HepG2 (cell line): ENCODE measurements around the gene HIRA. TPM values are rescaled to one million over a fixed set of nuclear protein-coding genes. Genes with fewer than 3 reads are reported as not detected.

Experiments used
- HES4 ChIP-seq: sonication (generic); formaldehyde crosslinking; IDR thresholded peaks from 2 replicates; pipeline ENCODE4 v1.9.0; 2021; ENCODE audit warnings: mild to moderate bottlenecking, missing genetic modification reagents, borderline replicate concordance
- MTF2 ChIP-seq: sonication (generic); formaldehyde crosslinking; IDR thresholded peaks from 2 replicates; pipeline ENCODE4 v1.5.0; 2020; ENCODE audit warnings: missing genetic modification reagents, borderline replicate concordance
- RAD21 ChIP-seq: fragments of 450-650 bp; formaldehyde crosslinking; IDR thresholded peaks from 2 replicates; pipeline ENCODE4 v1.5.0; 2020; ENCODE audit warnings: mild to moderate bottlenecking
- STAG1 ChIP-seq: sonication (generic); formaldehyde crosslinking; IDR thresholded peaks from 2 replicates; pipeline ENCODE4 v1.4.0; 2020; ENCODE audit warnings: missing genetic modification reagents
- ZEB1 ChIP-seq: IDR thresholded peaks from 2 replicates; pipeline ENCODE4 v1.6.1; 2012; ENCODE audit warnings: mild to moderate bottlenecking, low read depth, inconsistent platforms; ENCODE audit not compliant: insufficient replicate concordance
- ZNF296 ChIP-seq: sonication (generic); formaldehyde crosslinking; conservative IDR thresholded peaks from 2 replicates; pipeline ENCODE4 v1.5.0; 2020; ENCODE audit warnings: mild to moderate bottlenecking, missing genetic modification reagents
- ZNF670 ChIP-seq: sonication (generic); formaldehyde crosslinking; IDR thresholded peaks from 2 replicates; pipeline ENCODE4 v1.8.0; 2022; ENCODE audit warnings: mild to moderate bottlenecking, missing genetic modification reagents, borderline replicate concordance
- polyA plus RNA-seq, 8 experiments: library from polyadenylated mRNA; depleted of rRNA in 3 of 8; stranded (reverse) in 7 of 8; unstranded in 1 of 8; fragments of >200 nt; fragmentation: Illumina TruSeq in 4 of 8; extraction: Trizol in 4 of 8; gene quantifications; 2 replicates each; pipeline versions ENCODE4 v1.2.1 to v1.2.3, GENCODE V29; 2011 to 2016; ENCODE audit warnings: low read depth in 4 of 8, missing spikeins in 1 of 8, mixed read lengths in 1 of 8; ENCODE audit not compliant: insufficient read depth in 1 of 8
- total RNA-seq, 5 experiments: library from RNA; depleted of rRNA; stranded (reverse); fragments of >200 nt; fragmentation: Illumina TruSeq; extraction: Trizol; gene quantifications; 2 replicates each; pipeline ENCODE4 v1.2.3, GENCODE V29; 2016; ENCODE audit warnings: low read depth in 1 of 5
- TF ChIP-seq, protein P1 (sequence below): sonication (generic); formaldehyde crosslinking; conservative IDR thresholded peaks from 2 replicates; pipeline ENCODE4 v1.4.0; 2020; ENCODE audit warnings: missing genetic modification reagents
- TF ChIP-seq, protein P2 (sequence below): sonication (generic); formaldehyde crosslinking; IDR thresholded peaks from 2 replicates; pipeline ENCODE4 v1.4.0; 2020; ENCODE audit warnings: missing genetic modification reagents
- TF ChIP-seq, protein P3 (sequence below): IDR thresholded peaks from 2 replicates; pipeline ENCODE4 v1.6.1; 2016; ENCODE audit warnings: mild to moderate bottlenecking, missing biosample characterization, missing genetic modification reagents
- TF ChIP-seq, protein P4 (sequence below): fragments of 450-650 bp; IDR thresholded peaks from 2 replicates; pipeline ENCODE4 v1.6.1; 2017; ENCODE audit warnings: mild to moderate bottlenecking
- TF ChIP-seq, protein P5 (sequence below): sonication (generic); formaldehyde crosslinking; IDR thresholded peaks from 2 replicates; pipeline ENCODE4 v1.5.1; 2020; ENCODE audit warnings: mild to moderate bottlenecking, missing genetic modification reagents
- TF ChIP-seq, protein P6 (sequence below): sonication (generic); formaldehyde crosslinking; IDR thresholded peaks from 2 replicates; pipeline ENCODE4 v1.8.0; 2022; ENCODE audit warnings: mild to moderate bottlenecking, missing genetic modification reagents; ENCODE audit not compliant: insufficient replicate concordance
- TF ChIP-seq, protein P7 (sequence below): sonication (generic); formaldehyde crosslinking; IDR thresholded peaks from 2 replicates; pipeline ENCODE4 v1.8.1; 2023; ENCODE audit warnings: mild to moderate bottlenecking, missing genetic modification reagents

The HIRA gene
- total and polyA plus RNA-seq, 2 of the 13 experiments (the other 11 are each of a cell fraction or from before 2014, with no cell fraction given), result 21.5 to 29.2 TPM

DNA sequence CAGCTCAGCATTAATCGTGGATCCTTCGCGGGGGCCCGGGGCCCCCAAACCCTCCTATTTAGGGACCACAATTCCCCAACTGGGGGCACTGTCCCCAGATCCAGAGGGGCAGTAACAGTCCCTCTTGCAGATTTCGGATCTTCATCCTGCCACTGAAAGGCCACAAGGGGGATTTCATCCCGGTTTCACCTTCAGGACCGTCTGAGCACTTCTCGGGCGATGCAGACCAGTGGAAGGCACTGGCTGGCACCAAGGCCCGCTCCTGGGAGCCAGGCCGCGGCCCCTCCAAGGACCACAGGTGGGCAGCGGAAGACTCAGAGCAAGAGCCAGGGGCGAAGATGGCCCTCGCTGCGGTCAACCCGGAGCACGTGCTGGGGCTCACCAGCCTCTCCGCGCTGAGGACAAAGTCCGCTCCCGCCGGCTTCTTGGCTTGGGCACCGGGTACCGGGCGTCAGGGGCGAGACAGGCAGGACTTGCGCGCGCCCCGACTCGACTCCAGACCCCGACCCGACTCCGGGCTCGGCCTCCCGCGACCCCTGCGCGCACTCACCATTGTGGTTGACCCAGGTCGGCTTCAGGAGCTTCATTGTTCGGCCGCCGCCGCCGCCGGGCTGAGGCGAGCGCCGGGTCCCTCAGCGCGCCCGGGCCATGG, 517 bp downstream of the HIRA start (continued):
- TF ChIP-seq, protein P1, sequence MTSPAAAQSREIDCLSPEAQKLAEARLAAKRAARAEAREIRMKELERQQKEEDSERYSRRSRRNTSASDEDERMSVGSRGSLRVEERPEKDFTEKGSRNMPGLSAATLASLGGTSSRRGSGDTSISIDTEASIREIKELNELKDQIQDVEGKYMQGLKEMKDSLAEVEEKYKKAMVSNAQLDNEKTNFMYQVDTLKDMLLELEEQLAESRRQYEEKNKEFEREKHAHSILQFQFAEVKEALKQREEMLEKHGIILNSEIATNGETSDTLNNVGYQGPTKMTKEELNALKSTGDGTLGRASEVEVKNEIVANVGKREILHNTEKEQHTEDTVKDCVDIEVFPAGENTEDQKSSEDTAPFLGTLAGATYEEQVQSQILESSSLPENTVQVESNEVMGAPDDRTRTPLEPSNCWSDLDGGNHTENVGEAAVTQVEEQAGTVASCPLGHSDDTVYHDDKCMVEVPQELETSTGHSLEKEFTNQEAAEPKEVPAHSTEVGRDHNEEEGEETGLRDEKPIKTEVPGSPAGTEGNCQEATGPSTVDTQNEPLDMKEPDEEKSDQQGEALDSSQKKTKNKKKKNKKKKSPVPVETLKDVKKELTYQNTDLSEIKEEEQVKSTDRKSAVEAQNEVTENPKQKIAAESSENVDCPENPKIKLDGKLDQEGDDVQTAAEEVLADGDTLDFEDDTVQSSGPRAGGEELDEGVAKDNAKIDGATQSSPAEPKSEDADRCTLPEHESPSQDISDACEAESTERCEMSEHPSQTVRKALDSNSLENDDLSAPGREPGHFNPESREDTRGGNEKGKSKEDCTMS (CRISPR knock-in tag), result no peak
- TF ChIP-seq, protein P2, sequence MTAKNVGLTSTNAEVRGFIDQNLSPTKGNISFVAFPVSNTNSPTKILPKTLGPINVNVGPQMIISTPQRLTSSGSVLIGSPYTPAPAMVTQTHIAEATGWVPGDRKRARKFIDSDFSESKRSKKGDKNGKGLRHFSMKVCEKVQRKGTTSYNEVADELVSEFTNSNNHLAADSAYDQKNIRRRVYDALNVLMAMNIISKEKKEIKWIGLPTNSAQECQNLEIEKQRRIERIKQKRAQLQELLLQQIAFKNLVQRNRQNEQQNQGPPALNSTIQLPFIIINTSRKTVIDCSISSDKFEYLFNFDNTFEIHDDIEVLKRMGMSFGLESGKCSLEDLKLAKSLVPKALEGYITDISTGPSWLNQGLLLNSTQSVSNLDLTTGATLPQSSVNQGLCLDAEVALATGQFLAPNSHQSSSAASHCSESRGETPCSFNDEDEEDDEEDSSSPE (CRISPR knock-in tag), result peak; percentile 60
- TF ChIP-seq MTF2 (CRISPR knock-in tag) (no peak), ZNF670 (CRISPR knock-in tag) (0 out of 2 replicates have a peak, but pooled peaks have one; percentile 66), HES4 (CRISPR knock-in tag) (peak; percentile 86), RAD21 (CRISPR knock-in tag) (peak; percentile 17; the same call in 1 of the 2 replicates), ZNF296 (CRISPR knock-in tag) (0 out of 2 replicates have a peak, but pooled peaks have one; percentile 51), STAG1 (CRISPR knock-in tag) (no peak), ZEB1 (peak; percentile 3)
- TF ChIP-seq, protein P3, sequence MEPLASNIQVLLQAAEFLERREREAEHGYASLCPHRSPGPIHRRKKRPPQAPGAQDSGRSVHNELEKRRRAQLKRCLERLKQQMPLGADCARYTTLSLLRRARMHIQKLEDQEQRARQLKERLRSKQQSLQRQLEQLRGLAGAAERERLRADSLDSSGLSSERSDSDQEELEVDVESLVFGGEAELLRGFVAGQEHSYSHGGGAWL, result peak; percentile 35
- TF ChIP-seq, protein P4, sequence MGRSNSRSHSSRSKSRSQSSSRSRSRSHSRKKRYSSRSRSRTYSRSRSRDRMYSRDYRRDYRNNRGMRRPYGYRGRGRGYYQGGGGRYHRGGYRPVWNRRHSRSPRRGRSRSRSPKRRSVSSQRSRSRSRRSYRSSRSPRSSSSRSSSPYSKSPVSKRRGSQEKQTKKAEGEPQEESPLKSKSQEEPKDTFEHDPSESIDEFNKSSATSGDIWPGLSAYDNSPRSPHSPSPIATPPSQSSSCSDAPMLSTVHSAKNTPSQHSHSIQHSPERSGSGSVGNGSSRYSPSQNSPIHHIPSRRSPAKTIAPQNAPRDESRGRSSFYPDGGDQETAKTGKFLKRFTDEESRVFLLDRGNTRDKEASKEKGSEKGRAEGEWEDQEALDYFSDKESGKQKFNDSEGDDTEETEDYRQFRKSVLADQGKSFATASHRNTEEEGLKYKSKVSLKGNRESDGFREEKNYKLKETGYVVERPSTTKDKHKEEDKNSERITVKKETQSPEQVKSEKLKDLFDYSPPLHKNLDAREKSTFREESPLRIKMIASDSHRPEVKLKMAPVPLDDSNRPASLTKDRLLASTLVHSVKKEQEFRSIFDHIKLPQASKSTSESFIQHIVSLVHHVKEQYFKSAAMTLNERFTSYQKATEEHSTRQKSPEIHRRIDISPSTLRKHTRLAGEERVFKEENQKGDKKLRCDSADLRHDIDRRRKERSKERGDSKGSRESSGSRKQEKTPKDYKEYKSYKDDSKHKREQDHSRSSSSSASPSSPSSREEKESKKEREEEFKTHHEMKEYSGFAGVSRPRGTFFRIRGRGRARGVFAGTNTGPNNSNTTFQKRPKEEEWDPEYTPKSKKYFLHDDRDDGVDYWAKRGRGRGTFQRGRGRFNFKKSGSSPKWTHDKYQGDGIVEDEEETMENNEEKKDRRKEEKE, result no peak
- TF ChIP-seq, protein P5, sequence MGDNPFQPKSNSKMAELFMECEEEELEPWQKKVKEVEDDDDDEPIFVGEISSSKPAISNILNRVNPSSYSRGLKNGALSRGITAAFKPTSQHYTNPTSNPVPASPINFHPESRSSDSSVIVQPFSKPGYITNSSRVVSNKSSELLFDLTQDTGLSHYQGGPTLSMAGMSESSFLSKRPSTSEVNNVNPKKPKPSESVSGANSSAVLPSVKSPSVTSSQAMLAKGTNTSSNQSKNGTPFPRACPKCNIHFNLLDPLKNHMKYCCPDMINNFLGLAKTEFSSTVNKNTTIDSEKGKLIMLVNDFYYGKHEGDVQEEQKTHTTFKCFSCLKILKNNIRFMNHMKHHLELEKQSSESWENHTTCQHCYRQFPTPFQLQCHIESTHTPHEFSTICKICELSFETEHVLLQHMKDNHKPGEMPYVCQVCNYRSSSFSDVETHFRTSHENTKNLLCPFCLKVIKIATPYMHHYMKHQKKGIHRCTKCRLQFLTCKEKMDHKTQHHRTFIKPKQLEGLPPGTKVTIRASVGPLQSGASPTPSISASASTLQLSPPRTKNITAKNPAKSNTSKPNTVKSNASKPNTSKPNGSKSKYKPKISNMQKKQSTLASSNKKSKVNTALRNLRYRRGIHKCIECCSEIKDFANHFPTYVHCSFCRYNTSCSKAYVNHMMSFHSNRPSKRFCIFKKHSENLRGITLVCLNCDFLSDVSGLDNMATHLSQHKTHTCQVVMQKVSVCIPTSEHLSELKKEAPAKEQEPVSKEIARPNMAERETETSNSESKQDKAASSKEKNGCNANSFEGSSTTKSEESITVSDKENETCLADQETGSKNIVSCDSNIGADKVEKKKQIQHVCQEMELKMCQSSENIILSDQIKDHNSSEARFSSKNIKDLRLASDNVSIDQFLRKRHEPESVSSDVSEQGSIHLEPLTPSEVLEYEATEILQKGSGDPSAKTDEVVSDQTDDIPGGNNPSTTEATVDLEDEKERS (CRISPR knock-in tag), result peak; percentile 39; the same call in 1 of the 2 replicates
- TF ChIP-seq, protein P6, sequence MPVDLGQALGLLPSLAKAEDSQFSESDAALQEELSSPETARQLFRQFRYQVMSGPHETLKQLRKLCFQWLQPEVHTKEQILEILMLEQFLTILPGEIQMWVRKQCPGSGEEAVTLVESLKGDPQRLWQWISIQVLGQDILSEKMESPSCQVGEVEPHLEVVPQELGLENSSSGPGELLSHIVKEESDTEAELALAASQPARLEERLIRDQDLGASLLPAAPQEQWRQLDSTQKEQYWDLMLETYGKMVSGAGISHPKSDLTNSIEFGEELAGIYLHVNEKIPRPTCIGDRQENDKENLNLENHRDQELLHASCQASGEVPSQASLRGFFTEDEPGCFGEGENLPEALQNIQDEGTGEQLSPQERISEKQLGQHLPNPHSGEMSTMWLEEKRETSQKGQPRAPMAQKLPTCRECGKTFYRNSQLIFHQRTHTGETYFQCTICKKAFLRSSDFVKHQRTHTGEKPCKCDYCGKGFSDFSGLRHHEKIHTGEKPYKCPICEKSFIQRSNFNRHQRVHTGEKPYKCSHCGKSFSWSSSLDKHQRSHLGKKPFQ (CRISPR knock-in tag), result peak; percentile 76
- TF ChIP-seq, protein P7, sequence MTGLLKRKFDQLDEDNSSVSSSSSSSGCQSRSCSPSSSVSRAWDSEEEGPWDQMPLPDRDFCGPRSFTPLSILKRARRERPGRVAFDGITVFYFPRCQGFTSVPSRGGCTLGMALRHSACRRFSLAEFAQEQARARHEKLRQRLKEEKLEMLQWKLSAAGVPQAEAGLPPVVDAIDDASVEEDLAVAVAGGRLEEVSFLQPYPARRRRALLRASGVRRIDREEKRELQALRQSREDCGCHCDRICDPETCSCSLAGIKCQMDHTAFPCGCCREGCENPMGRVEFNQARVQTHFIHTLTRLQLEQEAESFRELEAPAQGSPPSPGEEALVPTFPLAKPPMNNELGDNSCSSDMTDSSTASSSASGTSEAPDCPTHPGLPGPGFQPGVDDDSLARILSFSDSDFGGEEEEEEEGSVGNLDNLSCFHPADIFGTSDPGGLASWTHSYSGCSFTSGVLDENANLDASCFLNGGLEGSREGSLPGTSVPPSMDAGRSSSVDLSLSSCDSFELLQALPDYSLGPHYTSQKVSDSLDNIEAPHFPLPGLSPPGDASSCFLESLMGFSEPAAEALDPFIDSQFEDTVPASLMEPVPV, result peak; percentile 79; the same call in 1 of the 2 replicates
